ENCODE results near the gene ADCY9. TPM values are rescaled to one million over a fixed set of nuclear protein-coding genes. Genes with fewer than 3 reads are reported as not detected.

Gene ADCY9
- total RNA-seq, 1 donor from 2014 or later: 48.2 TPM

- intact Hi-C loops (cut with DNase I): no loop called here
- no peak for DNase-seq (ENCODE audit: missing footprints)
- no peak for ATAC-seq
These were observed 196.0 kb downstream of the ADCY9 start for GRCh38 chr16:3920206-3920605.

DNA sequence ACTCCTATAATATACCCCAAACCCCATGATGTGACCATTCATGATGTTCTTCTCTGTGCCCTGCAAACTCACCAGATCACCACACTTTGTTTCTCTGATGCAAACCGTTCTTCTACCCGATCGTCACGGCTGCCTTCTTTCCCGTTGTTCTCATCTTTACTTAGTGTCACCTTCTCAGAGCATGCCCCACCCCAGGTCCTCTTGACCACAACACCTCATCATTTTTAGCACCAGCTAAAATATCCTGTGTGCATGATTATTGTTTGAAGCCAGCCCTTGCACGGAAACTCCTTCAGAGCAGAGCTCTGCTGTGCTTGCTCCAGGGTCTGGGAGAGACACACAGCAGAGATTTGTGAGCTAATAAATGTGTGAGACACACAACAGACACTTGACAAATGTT lies 196.8 kb downstream of the ADCY9 start:
- intact Hi-C loops (cut with DNase I): no loop called here
- ATAC-seq (no peak), DNase-seq (ENCODE audit: missing footprints) (no peak)

DNA sequence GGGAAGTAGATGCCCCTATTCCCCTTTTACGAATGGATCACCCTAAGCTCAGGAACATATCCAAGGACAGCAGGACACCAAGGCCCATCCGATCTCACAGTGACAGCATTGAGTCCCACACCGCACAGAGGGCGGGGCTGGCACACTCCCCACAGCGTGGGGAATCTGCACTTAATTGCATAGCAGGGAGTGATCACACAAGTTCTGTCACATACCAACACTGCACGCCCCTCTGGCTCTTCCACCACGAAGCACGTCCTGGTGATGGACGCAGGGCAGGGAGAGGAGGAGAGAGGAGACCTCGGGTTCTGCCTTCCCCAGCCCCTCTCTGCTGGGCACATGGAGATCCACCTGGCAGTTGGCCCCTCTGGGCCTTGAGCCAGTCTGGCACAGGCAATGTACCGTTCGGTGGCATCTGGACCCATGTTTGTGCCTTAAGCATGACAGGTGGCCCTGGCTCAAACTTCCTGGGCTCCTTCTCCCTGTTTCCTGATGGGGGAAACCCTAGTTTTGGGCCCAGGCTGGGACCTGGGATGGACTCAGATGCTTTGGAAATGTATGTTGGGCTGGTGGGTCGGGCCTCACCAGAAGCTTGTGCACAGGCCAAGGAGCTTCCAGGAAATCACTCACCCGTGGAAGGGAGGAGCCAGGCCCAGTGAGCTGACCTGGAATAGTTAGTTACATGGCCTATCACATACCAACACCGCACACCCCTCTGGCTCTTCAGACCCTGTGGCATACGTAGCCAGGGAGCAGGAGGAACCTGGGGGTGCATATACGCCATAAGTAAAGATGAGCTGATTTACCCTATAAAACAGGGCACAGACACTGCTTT lies 200.6 kb downstream of the ADCY9 start:
- no peak for DNase-seq (ENCODE audit: missing footprints)
- intact Hi-C loops (cut with DNase I): no loop called here
- ATAC-seq: no peak

- intact Hi-C loops (cut with DNase I): no loop called here
- ATAC-seq: no peak
These were observed 203.3 kb downstream of the ADCY9 start for GRCh38 chr16:3912897-3913296.

More at GRCh38 chr16:3912897-3913296, 203.3 kb downstream of the ADCY9 start:
- DNase-seq (ENCODE audit: missing footprints): no peak

Other genes starting within 250 kb of the ADCY9 start
- 38.0 TPM for gene CREBBP, start 235.7 kb downstream of the ADCY9 start, total RNA-seq
- 419 TPM for gene SRL, start 125.6 kb upstream of the ADCY9 start, total RNA-seq
- 4.4 TPM for gene TFAP4, start 156.6 kb upstream of the ADCY9 start, total RNA-seq
- 16.0 TPM for gene GLIS2, start 199.6 kb upstream of the ADCY9 start, total RNA-seq
- gene PAM16, start 234.9 kb upstream of the ADCY9 start, total RNA-seq: 73.4 TPM

Measured in Right ventricle myocardium inferior (tissue), 1 donor.